Measurements from ENCODE around the gene LLCFC1.
"Not testable (repeated sequence)": the region's sequence is repeated elsewhere in the genome, so short reads cannot be mapped to it uniquely, and the experiment has no call there.

The LLCFC1 gene

DNA sequence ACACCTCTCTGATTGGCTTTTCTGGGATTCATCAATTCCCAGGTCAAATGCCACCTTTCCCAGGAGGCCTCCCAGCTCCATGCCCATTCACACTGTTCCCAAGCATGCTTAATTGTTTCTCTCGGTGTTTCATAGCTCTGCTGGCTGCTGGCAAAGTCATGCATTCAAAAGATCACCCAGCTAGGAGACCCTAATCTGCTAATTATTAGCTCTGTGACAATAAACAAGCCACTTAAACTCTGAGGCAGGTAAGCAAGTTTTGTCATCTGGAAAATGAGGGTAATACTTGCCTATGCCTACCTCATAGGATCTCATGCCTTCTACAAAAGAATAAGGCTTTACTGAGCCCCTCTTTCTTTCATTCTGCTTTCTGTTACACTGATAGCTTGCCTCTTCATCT is 23.7 kb downstream of the LLCFC1 start:
- Mint-ChIP-seq H3K4me3 (no peak overlapping the region), H3K9me3 (no peaks in the 10 kb centered on the region), H3K27me3 (peaks cover 21% of the 10 kb centered on the region), H3K4me1 (ENCODE audit: low read depth) (peaks cover 5% of the 10 kb centered on the region), H3K27ac (no peak overlapping the region), H3K36me3 (ENCODE audit: low read depth) (no peaks in the 10 kb centered on the region)
- intact Hi-C loops (cut with micrococcal nuclease): no loop called here

DNA sequence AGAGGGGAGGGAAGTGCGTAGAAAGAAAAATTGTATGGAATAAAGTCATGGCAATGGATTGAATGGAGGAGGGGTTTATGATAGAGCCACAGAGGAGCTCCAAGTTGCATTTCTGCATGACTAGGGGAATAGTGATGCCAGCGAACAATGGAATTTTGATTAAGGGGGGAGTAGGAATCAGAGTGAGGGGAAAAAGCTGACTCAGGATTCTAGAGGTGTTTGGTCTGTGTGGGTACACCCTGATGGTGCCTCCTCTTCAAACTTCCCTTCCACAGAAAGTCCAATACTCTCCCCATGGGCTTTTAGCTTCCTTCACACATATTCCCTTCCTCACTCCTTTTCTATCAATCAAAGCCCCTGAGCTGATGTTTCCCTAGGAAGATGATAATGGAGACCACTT is 24.7 kb downstream of the LLCFC1 start:
- peaks cover 17% of the 10 kb centered on the region for H3K27me3 Mint-ChIP-seq
- intact Hi-C loops (cut with micrococcal nuclease): no loop called here
- no peak overlapping the region for H3K27ac Mint-ChIP-seq
- H3K36me3 Mint-ChIP-seq (ENCODE audit: low read depth): no peaks in the 10 kb centered on the region
- H3K4me3 Mint-ChIP-seq: no peak overlapping the region
- no peaks in the 10 kb centered on the region for H3K9me3 Mint-ChIP-seq
- peaks cover 13% of the 10 kb centered on the region for H3K4me1 Mint-ChIP-seq (ENCODE audit: low read depth)

DNA sequence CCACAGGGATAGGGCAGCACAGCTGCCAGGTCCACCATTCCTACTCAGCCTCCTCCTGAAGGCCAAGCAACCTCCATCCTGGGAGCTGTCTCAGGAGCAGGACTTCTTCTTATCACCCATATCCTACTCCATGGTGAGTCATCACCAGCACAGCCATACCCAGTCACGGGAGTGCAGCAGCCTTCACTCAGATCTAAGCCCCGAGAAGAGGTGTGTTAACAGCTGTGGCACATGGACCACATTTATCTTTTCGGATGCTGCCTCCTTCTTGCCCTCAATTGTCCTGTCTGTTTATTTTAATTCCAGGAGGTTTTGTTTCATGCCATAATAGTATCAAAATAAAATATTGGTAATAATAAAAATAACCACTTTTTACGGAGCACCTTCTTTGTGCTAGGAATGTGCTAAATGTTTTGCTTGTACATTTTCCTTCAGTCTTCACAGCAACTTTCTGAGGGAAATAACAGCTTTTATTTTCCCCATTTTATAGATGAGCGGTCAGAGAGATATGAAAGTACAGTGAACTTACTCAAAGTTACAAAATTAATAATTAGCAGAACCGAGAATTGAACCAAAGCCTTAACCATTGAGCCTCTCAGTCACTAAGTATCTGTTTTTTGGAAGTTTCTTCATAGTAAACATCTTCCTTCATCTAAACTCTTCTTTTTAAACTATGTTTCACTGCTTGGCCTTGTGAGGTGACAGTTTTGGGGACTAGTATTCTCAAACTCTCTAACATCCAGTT is 25.4 kb downstream of the LLCFC1 start:
- intact Hi-C loops (cut with micrococcal nuclease): no loop called here
- H3K4me3 Mint-ChIP-seq: no peak overlapping the region
- no peak overlapping the region for H3K27ac Mint-ChIP-seq
- peaks cover 11% of the 10 kb centered on the region for H3K27me3 Mint-ChIP-seq
- no peaks in the 10 kb centered on the region for H3K36me3 Mint-ChIP-seq (ENCODE audit: low read depth)
- no peaks in the 10 kb centered on the region for H3K9me3 Mint-ChIP-seq
- peaks cover 16% of the 10 kb centered on the region for H3K4me1 Mint-ChIP-seq (ENCODE audit: low read depth)

DNA sequence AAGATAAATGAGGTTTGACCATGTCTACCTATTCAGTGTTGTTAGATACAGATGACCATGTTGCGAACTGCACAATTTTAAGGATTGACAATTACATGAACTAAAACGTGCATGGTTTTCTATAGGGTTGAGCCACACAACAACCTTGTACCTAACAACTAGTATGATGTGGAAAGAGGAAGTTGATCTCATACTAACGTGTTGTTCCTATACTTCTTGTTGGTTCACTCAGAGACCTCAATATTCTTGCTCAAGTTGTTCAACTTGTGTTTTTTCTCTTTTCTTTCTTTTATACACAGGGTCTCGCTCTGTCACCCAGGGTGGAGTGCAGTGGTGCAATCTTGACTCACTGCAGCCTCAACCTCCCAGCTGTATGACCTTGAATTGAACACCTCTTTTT is 28.9 kb downstream of the LLCFC1 start:
- no peaks in the 10 kb centered on the region for H3K9me3 Mint-ChIP-seq
- peaks cover 16% of the 10 kb centered on the region for H3K4me1 Mint-ChIP-seq (ENCODE audit: low read depth)
- no peaks in the 10 kb centered on the region for H3K36me3 Mint-ChIP-seq (ENCODE audit: low read depth)
- H3K27ac Mint-ChIP-seq: no peak overlapping the region
- peaks cover 5% of the 10 kb centered on the region for H3K27me3 Mint-ChIP-seq
- H3K4me3 Mint-ChIP-seq: no peak overlapping the region
- intact Hi-C loops (cut with micrococcal nuclease): no loop called here

DNA sequence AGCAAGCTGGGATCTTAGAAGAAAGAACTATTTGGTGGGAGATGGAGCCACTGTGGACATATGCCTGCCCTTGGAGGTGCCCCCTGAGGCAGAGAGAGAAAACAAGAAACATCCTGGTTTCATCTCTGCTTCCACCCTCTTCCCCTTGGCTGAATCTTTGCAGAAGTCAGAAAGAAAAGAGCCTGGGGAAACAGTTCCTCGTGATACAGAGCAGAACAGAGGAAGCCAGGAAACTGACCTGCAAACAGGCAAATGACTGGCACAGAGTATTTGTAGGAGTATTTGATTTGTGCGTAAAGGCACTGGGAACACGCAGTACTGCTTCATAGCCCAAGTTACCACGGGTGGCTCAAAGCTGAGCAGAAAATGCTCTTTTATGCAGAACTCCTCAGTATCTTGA is 29.9 kb downstream of the LLCFC1 start:
- no peak overlapping the region for H3K4me3 Mint-ChIP-seq
- H3K27ac Mint-ChIP-seq: no peak overlapping the region
- H3K4me1 Mint-ChIP-seq (ENCODE audit: low read depth): peaks cover 15% of the 10 kb centered on the region
- peaks cover 4% of the 10 kb centered on the region for H3K27me3 Mint-ChIP-seq
- no peaks in the 10 kb centered on the region for H3K36me3 Mint-ChIP-seq (ENCODE audit: low read depth)
- H3K9me3 Mint-ChIP-seq: no peaks in the 10 kb centered on the region
- intact Hi-C loops (cut with micrococcal nuclease): no loop called here

DNA sequence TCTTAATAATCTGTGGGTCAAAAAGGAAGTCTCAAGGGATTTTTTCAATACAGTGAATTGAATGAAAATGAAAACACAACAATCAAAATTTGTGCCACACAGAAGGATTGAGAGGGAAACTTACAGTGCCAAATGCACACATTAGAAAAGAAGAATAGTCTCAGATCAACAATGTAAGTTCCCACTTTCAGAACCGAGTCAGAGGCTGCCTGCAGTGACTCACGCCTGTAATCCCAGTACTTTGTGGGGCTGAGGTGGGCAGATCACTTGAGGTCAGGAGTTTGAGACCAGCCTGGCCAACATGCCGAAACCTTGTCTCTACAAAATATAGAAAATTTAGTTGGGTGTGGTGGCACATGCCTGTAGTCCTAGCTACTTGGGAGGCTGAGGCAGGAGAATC is 35.3 kb downstream of the LLCFC1 start:
- Mint-ChIP-seq H3K9me3 (peaks cover 8% of the 10 kb centered on the region), H3K27ac (no peak overlapping the region), H3K4me3 (no peak overlapping the region), H3K36me3 (ENCODE audit: low read depth) (no peaks in the 10 kb centered on the region), H3K4me1 (ENCODE audit: low read depth) (no peaks in the 10 kb centered on the region), H3K27me3 (peaks cover 5% of the 10 kb centered on the region)
- intact Hi-C loops (cut with micrococcal nuclease): no loop called here

DNA sequence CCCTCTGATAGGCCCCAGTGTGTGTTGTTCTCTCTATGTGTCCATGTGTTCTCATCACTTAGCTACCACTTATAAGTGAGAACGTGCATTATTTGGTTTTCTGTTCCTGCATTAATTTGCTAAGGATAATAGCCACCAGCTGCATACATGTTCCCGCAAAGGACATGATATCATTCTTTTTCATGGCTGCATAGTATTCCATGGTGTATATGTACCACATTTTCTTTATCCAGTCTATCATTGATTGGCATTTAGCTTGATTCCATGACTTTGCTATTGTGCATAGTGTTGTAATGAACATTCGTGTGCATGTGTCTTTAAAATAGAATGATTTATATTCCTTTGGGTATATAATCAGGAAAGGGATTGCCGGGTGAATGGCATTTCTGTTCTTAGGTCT is 39.1 kb downstream of the LLCFC1 start:
- H3K4me3 Mint-ChIP-seq; H3K27ac Mint-ChIP-seq; H3K4me1 Mint-ChIP-seq (ENCODE audit: low read depth); H3K36me3 Mint-ChIP-seq (ENCODE audit: low read depth); intact Hi-C loops (cut with micrococcal nuclease): not testable (repeated sequence)
- Mint-ChIP-seq H3K9me3 (peaks cover 20% of the 10 kb centered on the region), H3K27me3 (peaks cover 13% of the 10 kb centered on the region)

DNA sequence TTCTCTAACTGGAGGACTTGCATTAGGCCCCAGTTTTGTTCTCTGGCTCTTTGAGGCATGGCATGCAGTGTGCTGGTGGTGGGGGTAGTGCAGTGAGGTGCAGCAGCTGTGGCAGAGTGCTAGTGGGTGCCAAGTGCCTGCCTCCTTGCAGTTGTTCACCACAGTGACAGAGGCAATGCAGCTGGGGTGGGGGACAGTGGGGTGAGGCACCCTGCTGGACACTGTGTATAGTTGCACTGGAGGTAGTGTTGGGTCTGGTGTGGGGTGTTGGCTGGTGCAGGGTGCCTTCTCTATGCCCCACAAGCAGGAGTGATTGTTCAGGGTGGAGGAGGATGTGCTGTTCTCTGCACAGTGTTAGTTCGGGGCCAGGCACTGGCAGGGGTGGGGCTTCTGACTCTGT is 44.5 kb downstream of the LLCFC1 start:
- Mint-ChIP-seq H3K27ac (no peak overlapping the region), H3K36me3 (ENCODE audit: low read depth) (no peaks in the 10 kb centered on the region), H3K9me3 (peaks cover 13% of the 10 kb centered on the region), H3K27me3 (peaks cover 10% of the 10 kb centered on the region), H3K4me1 (ENCODE audit: low read depth) (no peaks in the 10 kb centered on the region), H3K4me3 (no peak overlapping the region)
- intact Hi-C loops (cut with micrococcal nuclease): no loop called here

DNA sequence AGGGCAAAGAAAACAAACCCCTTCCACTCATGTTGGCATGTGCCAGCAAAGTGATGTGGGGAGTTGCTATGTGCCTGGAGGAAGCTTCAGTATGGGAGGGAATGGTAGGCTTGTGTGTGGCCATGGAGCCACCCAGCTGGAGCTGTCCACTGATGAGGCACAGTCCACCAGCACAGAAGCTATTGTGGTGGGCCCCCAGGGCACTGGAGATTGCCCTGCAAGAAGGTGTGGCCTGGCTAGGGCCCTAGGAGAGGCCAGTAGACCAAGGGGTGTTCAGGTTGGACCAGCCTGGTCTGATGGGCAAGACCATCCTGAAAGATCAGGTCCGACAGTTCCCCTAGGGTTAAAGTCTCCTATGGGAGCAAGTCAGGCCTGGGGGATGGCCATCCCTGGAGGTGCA is 45.0 kb downstream of the LLCFC1 start:
- H3K4me1 Mint-ChIP-seq (ENCODE audit: low read depth): no peaks in the 10 kb centered on the region
- peaks cover 12% of the 10 kb centered on the region for H3K9me3 Mint-ChIP-seq
- no peak overlapping the region for H3K4me3 Mint-ChIP-seq
- intact Hi-C loops (cut with micrococcal nuclease): no loop called here
- H3K27ac Mint-ChIP-seq: no peak overlapping the region
- no peaks in the 10 kb centered on the region for H3K36me3 Mint-ChIP-seq (ENCODE audit: low read depth)
- H3K27me3 Mint-ChIP-seq: peaks cover 10% of the 10 kb centered on the region

Measured in dendritic cell treated with granulocyte-macrophage colony-stimulating factor and Interleukin-4, amounts not matched to agents 40 ng/mL and 50 ng/mL, for 4 days (primary cell).